Glutamatergic neuron (in vitro differentiated cells): ENCODE results near the gene SPIRE2. TPM values are rescaled to one million over a fixed set of nuclear protein-coding genes. Genes with fewer than 3 reads are reported as not detected.

ENCODE experiments used
- DNase-seq: peaks from one replicate; pipeline ENCODE4 v3.0.0; 2022
- H3K27ac Mint-ChIP-seq: one replicate; pipeline ENCODE4 v1.8.0; 2020; ENCODE audit warnings: mild to moderate bottlenecking, mixed read lengths, inconsistent platforms; ENCODE audit not compliant: unreplicated experiment
- H3K27me3 Mint-ChIP-seq: one replicate; pipeline ENCODE4 v1.8.0; 2020; ENCODE audit warnings: mild to moderate bottlenecking, moderate library complexity, mixed read lengths, inconsistent platforms; ENCODE audit not compliant: unreplicated experiment
- H3K36me3 Mint-ChIP-seq: one replicate; pipeline ENCODE4 v1.8.0; 2020; ENCODE audit warnings: mild to moderate bottlenecking, mixed read lengths, inconsistent platforms; ENCODE audit not compliant: unreplicated experiment
- H3K4me1 Mint-ChIP-seq: one replicate; pipeline ENCODE4 v1.8.0; 2020; ENCODE audit warnings: mild to moderate bottlenecking, low read depth, mixed read lengths, inconsistent platforms; ENCODE audit not compliant: unreplicated experiment
- H3K4me3 Mint-ChIP-seq: one replicate; pipeline ENCODE4 v1.8.0; 2020; ENCODE audit warnings: mild to moderate bottlenecking, mixed read lengths, inconsistent platforms; ENCODE audit not compliant: unreplicated experiment
- H3K9me3 Mint-ChIP-seq: one replicate; pipeline ENCODE4 v1.8.0; 2020; ENCODE audit warnings: mild to moderate bottlenecking, moderate library complexity, mixed read lengths, inconsistent platforms; ENCODE audit not compliant: unreplicated experiment
- total RNA-seq: library from RNA; stranded (reverse); fragmentation: NEBNext Ultra II Directional; extraction: Animal tissue kit (Norgen Biotek cat#: 25700); gene quantifications from one replicate; pipeline ENCODE4 v1.2.1, GENCODE V29; 2021; ENCODE audit not compliant: unreplicated experiment
- TF ChIP-seq, protein P1 (sequence below): fragments of 200-600 bp; sonication (generic); IDR thresholded peaks from one replicate; pipeline ENCODE4 v1.5.0; 2021; ENCODE audit not compliant: partially characterized antibody, unreplicated experiment

The SPIRE2 gene
- total RNA-seq, 1 donor from 2014 or later: 39.2 TPM

DNA sequence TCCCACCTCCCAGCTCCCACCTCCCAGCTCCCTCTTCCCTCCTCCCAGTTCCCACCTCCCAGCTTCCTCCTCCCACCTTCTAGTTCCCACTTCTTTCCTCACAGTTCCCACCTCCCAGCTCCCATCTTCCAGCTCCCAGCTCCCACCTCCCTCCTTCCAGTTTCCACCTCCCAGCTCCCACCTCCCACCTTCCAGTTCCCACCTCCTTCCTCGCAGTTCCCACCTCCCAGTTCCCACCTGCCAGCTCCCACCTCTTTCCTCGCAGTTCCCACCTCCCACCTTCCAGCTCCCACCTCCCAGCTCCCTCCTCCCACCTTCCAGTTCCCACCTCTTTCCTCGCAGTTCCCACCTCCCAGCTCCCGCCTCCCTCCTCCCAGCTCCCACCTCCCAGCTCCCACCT lies 80.0 kb downstream of the SPIRE2 start:
- TF ChIP-seq, protein P1, sequence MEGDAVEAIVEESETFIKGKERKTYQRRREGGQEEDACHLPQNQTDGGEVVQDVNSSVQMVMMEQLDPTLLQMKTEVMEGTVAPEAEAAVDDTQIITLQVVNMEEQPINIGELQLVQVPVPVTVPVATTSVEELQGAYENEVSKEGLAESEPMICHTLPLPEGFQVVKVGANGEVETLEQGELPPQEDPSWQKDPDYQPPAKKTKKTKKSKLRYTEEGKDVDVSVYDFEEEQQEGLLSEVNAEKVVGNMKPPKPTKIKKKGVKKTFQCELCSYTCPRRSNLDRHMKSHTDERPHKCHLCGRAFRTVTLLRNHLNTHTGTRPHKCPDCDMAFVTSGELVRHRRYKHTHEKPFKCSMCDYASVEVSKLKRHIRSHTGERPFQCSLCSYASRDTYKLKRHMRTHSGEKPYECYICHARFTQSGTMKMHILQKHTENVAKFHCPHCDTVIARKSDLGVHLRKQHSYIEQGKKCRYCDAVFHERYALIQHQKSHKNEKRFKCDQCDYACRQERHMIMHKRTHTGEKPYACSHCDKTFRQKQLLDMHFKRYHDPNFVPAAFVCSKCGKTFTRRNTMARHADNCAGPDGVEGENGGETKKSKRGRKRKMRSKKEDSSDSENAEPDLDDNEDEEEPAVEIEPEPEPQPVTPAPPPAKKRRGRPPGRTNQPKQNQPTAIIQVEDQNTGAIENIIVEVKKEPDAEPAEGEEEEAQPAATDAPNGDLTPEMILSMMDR: no peak
- Mint-ChIP-seq H3K27ac (no peak overlapping the region), H3K9me3 (peaks cover 5% of the 10 kb centered on the region), H3K27me3 (peaks cover 7% of the 10 kb centered on the region), H3K36me3 (no peaks in the 10 kb centered on the region), H3K4me1 (peaks cover 13% of the 10 kb centered on the region), H3K4me3 (no peak overlapping the region)
- DNase-seq: no peak

DNA sequence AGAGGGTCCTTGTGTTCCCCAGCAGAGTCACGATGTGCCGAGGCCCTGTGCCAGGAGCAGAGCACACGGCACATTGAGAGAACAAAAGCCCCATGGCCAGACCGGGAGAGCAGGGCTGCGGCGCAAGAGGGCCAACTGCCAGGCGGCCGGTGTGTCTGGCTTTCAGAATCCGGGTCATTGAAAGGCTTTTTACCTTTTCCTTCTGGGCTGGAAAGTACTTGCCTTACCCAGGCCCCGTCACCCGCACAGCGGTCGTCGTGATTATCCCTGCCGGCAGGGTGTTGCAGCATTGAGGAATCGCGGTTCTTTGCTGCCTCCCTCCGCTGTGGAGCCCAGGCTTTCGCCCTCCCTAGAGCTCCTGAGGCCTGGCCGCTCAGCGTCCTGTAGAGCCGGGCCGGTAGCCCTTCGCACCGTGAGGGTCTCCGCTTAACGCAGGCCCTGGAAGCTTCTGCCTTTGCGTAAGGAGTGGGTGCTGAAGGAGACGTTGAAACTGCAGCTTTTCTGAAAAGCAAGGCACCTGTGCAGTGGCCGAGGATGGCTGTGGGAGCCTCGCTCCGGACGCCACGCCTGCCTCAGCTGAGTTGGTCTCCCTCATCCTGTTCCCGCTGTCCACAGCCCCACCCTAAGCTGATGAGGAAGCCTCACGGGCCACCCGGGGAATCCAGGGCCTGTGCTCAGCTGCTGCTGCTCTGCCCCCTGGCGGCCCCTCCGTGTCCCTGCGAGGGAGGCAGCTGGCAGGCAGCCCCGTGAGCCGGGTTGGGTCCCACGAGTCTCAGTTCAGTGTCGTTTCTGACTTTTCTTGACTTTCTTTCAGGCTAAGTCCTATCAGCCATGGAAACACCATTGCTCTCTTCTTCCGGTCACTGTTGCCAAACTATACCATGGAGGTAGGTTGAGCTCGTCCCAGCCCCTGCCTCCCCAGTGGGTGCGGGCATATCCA lies 81.8 kb downstream of the SPIRE2 start:
- H3K4me3 Mint-ChIP-seq: peak overlapping the region; percentile 15
- peak overlapping the region; percentile 70 for H3K27ac Mint-ChIP-seq
- peak; percentile 93 for DNase-seq
- peaks cover 13% of the 10 kb centered on the region for H3K4me1 Mint-ChIP-seq
- no peaks in the 10 kb centered on the region for H3K36me3 Mint-ChIP-seq
- H3K27me3 Mint-ChIP-seq: peaks cover 12% of the 10 kb centered on the region
- H3K9me3 Mint-ChIP-seq: peaks cover 9% of the 10 kb centered on the region
- TF ChIP-seq, protein P1: peak; percentile 95

DNA sequence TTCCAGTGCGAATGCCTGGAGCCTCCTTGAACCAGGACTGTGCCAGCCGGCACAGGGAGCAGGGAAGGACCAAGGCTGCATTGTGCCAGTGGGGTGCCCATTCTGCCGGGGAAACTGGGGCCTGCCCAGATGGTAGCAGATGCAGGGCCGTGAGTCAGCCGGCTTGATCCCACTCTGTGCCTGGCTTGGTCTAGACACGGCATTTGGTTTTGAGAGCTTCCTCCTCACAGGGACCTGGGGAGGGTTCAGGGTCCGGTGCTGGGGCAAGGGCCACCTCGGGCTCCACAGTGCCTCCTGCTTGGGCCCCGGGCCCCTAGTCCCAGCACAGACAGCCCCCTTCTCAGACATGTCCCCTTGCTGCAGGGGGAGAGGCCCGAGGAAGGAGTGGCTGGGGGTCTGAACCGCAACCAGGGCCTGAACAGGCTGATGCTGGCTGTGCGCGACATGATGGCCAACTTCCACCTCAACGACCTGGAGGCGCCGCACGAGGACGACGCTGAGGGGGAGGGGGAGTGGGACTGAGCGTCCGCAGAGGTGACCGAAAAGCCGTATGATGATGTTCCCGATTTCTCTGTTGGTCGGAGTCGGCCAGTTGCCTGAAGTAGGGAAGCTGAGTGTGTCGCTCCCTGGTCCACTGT lies 82.6 kb downstream of the SPIRE2 start:
- TF ChIP-seq, protein P1: no peak
- Mint-ChIP-seq H3K27me3 (peaks cover 10% of the 10 kb centered on the region), H3K4me1 (peaks cover 6% of the 10 kb centered on the region), H3K36me3 (no peaks in the 10 kb centered on the region), H3K4me3 (no peak overlapping the region), H3K9me3 (peaks cover 7% of the 10 kb centered on the region), H3K27ac (no peak overlapping the region)
- no peak for DNase-seq

DNA sequence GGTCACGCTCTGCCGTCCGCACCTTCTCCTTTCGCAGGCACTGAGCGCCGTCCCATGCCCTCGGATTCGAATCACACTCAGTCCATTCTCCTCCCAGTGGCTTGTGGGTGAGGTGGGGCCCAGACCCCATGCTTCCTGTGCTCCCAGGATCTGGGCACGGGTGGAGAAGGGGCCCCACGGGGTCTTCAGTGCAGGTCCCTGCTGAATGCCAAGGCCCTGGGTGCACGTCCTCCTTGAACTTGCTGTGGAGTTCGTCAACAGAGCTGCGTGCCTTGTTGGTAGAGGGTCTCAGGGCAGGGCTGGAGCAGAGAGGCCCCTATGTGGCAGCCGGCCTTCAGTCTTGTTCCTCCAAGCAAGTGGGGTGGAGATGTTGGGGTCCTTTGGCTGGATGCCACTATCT lies 83.1 kb downstream of the SPIRE2 start:
- Mint-ChIP-seq H3K4me3 (no peak overlapping the region), H3K36me3 (no peaks in the 10 kb centered on the region), H3K9me3 (peaks cover 7% of the 10 kb centered on the region), H3K27ac (no peak overlapping the region), H3K27me3 (peaks cover 9% of the 10 kb centered on the region), H3K4me1 (peaks cover 1% of the 10 kb centered on the region)
- TF ChIP-seq, protein P1: no peak
- DNase-seq: no peak

DNA sequence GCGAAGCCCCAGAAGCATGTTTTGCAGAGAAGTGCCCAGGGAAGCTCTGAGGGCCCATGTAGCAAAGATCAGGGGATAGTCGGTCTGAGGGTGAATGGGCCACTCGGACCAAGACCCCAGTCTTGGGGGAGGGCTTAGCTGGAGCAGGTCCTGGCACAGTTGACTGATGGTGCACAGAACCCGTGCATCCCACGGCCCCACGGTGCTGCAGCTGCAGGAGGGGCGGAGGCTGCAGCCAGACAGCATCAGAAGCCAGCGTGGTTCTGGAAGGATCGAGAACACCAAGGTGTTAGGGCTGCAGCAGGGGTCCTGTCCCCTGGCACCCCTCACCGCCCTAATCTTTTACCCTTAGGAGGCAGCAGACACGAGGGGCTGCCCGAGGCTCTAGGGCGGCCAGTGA lies 83.9 kb downstream of the SPIRE2 start:
- H3K4me1 Mint-ChIP-seq: no peaks in the 10 kb centered on the region

More for the DNA sequence above, 83.9 kb downstream of the SPIRE2 start:
- no peak overlapping the region for H3K4me3 Mint-ChIP-seq
- peaks cover 9% of the 10 kb centered on the region for H3K27me3 Mint-ChIP-seq
- H3K9me3 Mint-ChIP-seq: peaks cover 7% of the 10 kb centered on the region
- TF ChIP-seq, protein P1: no peak
- no peak for DNase-seq
- H3K36me3 Mint-ChIP-seq: no peaks in the 10 kb centered on the region
- no peak overlapping the region for H3K27ac Mint-ChIP-seq
